Suprapubic skin (tissue), 4 donors: ENCODE results near the gene RPL5.

ENCODE experiments used
- EP300 ChIP-seq: sonication (generic); formaldehyde crosslinking; IDR thresholded peaks from one replicate; pipeline ENCODE4 v1.6.1; 2017; ENCODE audit warnings: antibody characterized with exemption
- POLR2A ChIP-seq, 2 donors: fragments of 450-650 bp; IDR thresholded peaks; one replicate each; pipeline ENCODE4 v1.6.1; 2017; ENCODE audit warnings: antibody characterized with exemption in 2 of 2, mild to moderate bottlenecking in 2 of 2, moderate library complexity in 2 of 2
- POLR2AphosphoS5 ChIP-seq, 3 donors: sonication (generic); formaldehyde crosslinking; IDR thresholded peaks; one replicate each; pipeline ENCODE4 v1.6.1; 2017; ENCODE audit warnings: antibody characterized with exemption in 3 of 3
- TF ChIP-seq, protein P1 (sequence below), 2 donors: fragments of 200-600 bp in 1 of 2; fragments of 450-650 bp in 1 of 2; sonication (generic) in 1 of 2; IDR thresholded peaks; one replicate each; pipeline ENCODE4 v1.5.1; 2016 to 2019; ENCODE audit warnings: antibody characterized with exemption in 2 of 2, mild to moderate bottlenecking in 1 of 2, moderate library complexity in 1 of 2

DNA sequence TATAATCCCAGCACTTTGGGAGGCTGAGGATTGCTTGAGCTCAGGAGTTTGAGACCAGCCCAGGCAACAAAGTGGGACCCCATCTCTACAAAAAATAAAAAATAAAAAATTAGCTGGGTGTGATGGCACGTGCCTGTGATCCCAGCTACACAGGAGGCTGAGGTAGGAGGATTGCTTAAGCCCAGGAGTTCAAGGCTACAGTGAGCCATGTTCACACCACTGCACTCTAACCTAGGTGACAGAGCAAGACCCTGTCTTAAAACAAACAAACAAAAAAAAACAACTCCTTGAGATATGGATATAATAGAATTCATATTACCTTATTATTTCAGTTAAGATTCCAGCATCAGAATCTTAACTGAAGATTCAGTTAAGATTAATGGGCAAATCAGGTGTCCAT lies 52.4 kb downstream of the RPL5 start:
- TF ChIP-seq, protein P1, sequence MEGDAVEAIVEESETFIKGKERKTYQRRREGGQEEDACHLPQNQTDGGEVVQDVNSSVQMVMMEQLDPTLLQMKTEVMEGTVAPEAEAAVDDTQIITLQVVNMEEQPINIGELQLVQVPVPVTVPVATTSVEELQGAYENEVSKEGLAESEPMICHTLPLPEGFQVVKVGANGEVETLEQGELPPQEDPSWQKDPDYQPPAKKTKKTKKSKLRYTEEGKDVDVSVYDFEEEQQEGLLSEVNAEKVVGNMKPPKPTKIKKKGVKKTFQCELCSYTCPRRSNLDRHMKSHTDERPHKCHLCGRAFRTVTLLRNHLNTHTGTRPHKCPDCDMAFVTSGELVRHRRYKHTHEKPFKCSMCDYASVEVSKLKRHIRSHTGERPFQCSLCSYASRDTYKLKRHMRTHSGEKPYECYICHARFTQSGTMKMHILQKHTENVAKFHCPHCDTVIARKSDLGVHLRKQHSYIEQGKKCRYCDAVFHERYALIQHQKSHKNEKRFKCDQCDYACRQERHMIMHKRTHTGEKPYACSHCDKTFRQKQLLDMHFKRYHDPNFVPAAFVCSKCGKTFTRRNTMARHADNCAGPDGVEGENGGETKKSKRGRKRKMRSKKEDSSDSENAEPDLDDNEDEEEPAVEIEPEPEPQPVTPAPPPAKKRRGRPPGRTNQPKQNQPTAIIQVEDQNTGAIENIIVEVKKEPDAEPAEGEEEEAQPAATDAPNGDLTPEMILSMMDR (IDR thresholded peaks at IDR 0.05), result no peak
- no peak for TF ChIP-seq POLR2AphosphoS5 (IDR thresholded peaks at IDR 0.05)
- TF ChIP-seq POLR2A (IDR thresholded peaks at IDR 0.05), result no peak
- no peak for TF ChIP-seq EP300
